ENCODE measurements around the gene ACKR4. TPM values are rescaled to one million over a fixed set of nuclear protein-coding genes. Genes with fewer than 3 reads are reported as not detected.

Gene ACKR4
- total RNA-seq, 1 experiment from 2014 or later, result not detected

- ChIA-PET POLR2A (ENCODE audit: low non-redundant PET) (no interaction called here), CTCF (no interaction called here)
- TF ChIP-seq CTCF (conservative IDR thresholded peaks at IDR 0.05; ENCODE audit: low read depth, low read length) (no peak), EZH2 (IDR thresholded peaks at IDR 0.05; ENCODE audit: borderline replicate concordance, low read depth, low read length, poor library complexity, severe bottlenecking) (no peak)
These were observed 28.5 kb downstream of the ACKR4 start for GRCh38 chr3:132625613-132626012.

GRCh38 chr3:132626955-132627354, 29.9 kb downstream of the ACKR4 start:
- H3K4me3 ChIP-seq (ENCODE audit: low read depth, low read length, poor library complexity, severe bottlenecking), result no peak overlapping the region
- no peaks in the 10 kb centered on the region for H3K27me3 ChIP-seq (replicated peaks; ENCODE audit: insufficient read depth, low read depth, low read length, poor library complexity)
- DNase-seq (ENCODE audit: low spot score), result peak; percentile 21
- intact Hi-C loops (cut with micrococcal nuclease; ENCODE audit: unreplicated experiment), result no loop called here
- no peak for TF ChIP-seq EZH2 (IDR thresholded peaks at IDR 0.05; ENCODE audit: borderline replicate concordance, low read depth, low read length, poor library complexity, severe bottlenecking)
- no peak for TF ChIP-seq CTCF (conservative IDR thresholded peaks at IDR 0.05; ENCODE audit: low read depth, low read length)
- ChIA-PET CTCF (no interaction called here), POLR2A (ENCODE audit: low non-redundant PET) (no interaction called here)
- no TSS peak for BruUV-seq (replicated peaks)
- H3K36me3 ChIP-seq (ENCODE audit: insufficient read depth, low read length, poor library complexity, severe bottlenecking), result peaks cover 7% of the 10 kb centered on the region
- peaks cover 53% of the 10 kb centered on the region for H3K4me1 ChIP-seq (ENCODE audit: insufficient read depth, low read length, poor library complexity, severe bottlenecking)
- H3K27ac ChIP-seq (ENCODE audit: low read depth, low read length, poor library complexity, severe bottlenecking), result no peak overlapping the region
- no peaks in the 10 kb centered on the region for H3K9me3 ChIP-seq (ENCODE audit: low read depth, low read length, poor library complexity, severe bottlenecking)

More at GRCh38 chr3:132625613-132626012, 28.5 kb downstream of the ACKR4 start:
- BruUV-seq (replicated peaks), result no TSS peak
- no peak for DNase-seq (ENCODE audit: low spot score)
- Histone ChIP-seq H3K27ac (ENCODE audit: low read depth, low read length, poor library complexity, severe bottlenecking) (no peak overlapping the region), H3K27me3 (replicated peaks; ENCODE audit: insufficient read depth, low read depth, low read length, poor library complexity) (no peaks in the 10 kb centered on the region), H3K4me1 (ENCODE audit: insufficient read depth, low read length, poor library complexity, severe bottlenecking) (peaks cover 53% of the 10 kb centered on the region), H3K4me3 (ENCODE audit: low read depth, low read length, poor library complexity, severe bottlenecking) (no peak overlapping the region), H3K36me3 (ENCODE audit: insufficient read depth, low read length, poor library complexity, severe bottlenecking) (peaks cover 7% of the 10 kb centered on the region), H3K9me3 (ENCODE audit: low read depth, low read length, poor library complexity, severe bottlenecking) (no peaks in the 10 kb centered on the region)
- intact Hi-C loops (cut with micrococcal nuclease; ENCODE audit: unreplicated experiment), result no loop called here

GRCh38 chr3:132628157-132628556, 31.1 kb downstream of the ACKR4 start:
- no TSS peak for BruUV-seq (replicated peaks)
- no peak for TF ChIP-seq EZH2 (IDR thresholded peaks at IDR 0.05; ENCODE audit: borderline replicate concordance, low read depth, low read length, poor library complexity, severe bottlenecking)
- TF ChIP-seq CTCF (conservative IDR thresholded peaks at IDR 0.05; ENCODE audit: low read depth, low read length), result no peak

More at GRCh38 chr3:132628157-132628556, 31.1 kb downstream of the ACKR4 start:
- Histone ChIP-seq H3K9me3 (ENCODE audit: low read depth, low read length, poor library complexity, severe bottlenecking) (no peaks in the 10 kb centered on the region), H3K4me3 (ENCODE audit: low read depth, low read length, poor library complexity, severe bottlenecking) (no peak overlapping the region), H3K4me1 (ENCODE audit: insufficient read depth, low read length, poor library complexity, severe bottlenecking) (peaks cover 41% of the 10 kb centered on the region), H3K36me3 (ENCODE audit: insufficient read depth, low read length, poor library complexity, severe bottlenecking) (peaks cover 7% of the 10 kb centered on the region), H3K27me3 (replicated peaks; ENCODE audit: insufficient read depth, low read depth, low read length, poor library complexity) (no peaks in the 10 kb centered on the region), H3K27ac (ENCODE audit: low read depth, low read length, poor library complexity, severe bottlenecking) (no peak overlapping the region)
- intact Hi-C loops (cut with micrococcal nuclease; ENCODE audit: unreplicated experiment), result no loop called here
- no peak for DNase-seq (ENCODE audit: low spot score)
- CTCF ChIA-PET, result no interaction called here
- POLR2A ChIA-PET (ENCODE audit: low non-redundant PET), result no interaction called here

All from A673 (cell line).